Ureter (tissue), 1 donor: ENCODE data around the gene TDRD5. TPM values are rescaled to one million over a fixed set of nuclear protein-coding genes. Genes with fewer than 3 reads are reported as not detected.
"Not testable (repeated sequence)": the region's sequence is repeated elsewhere in the genome, so short reads cannot be mapped to it uniquely, and the experiment has no call there.

ENCODE experiments used
- DNase-seq: peaks from one replicate; pipeline ENCODE4 v3.0.0-alpha.2; 2020; ENCODE audit warnings: low spot score
- total RNA-seq: library from RNA; stranded (reverse); gene quantifications from one replicate; pipeline ENCODE4 v1.2.4, GENCODE V29; 2023
- donor health status: DM: yes; HTN: yes; CAD: no.

The TDRD5 gene
- total RNA-seq, 1 donor from 2014 or later: 1.0 TPM

GRCh38 chr1:179598631-179599030, 7.0 kb downstream of the TDRD5 start:
- DNase-seq: no peak

DNA sequence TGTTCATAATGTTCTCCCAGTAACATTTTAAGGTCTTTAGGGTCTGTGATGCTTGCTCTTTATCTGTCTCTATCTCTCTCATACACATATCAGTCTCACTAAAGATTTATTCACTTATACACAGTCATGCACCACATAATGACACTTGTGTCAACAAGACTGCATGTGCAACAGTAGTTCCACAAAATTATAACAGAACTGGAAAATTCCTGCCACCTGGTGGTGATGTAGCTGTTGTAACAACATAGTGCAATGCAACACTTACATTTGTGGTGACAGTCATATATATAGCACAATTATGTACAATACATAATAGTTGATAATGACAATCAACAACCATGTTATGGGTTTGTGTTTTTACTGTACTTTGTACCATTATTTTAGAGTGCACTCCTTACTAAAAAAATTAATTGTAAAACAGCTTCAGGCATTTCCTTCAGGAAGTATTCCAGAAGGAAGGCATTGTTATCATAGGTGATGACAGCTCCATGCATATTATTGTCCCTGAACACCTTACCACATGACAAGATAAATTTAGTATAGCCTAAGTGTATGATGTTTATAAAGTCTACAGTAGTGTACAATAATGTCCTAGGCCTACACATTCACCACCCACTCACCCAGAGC, 8.1 kb downstream of the TDRD5 start:
- no peak for DNase-seq

DNA sequence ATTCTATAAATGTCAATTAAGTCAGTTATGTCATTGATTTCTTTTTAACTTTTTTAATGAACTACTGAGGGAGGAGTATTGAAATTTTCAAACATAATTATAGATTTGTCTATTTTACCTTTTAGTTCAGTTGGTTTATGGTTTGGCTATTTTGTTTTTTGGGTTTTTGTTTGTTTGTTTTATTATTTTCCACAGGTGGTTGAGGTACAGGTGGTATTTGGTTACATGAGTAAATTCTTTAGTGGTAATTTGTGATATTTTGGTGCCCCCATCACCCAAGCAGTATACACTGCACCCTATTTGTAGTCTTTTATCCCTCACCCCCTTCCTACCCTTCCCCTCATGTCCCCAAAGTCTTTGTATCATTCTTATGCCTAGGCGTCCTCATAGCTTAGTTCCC, 9.5 kb downstream of the TDRD5 start:
- DNase-seq: no peak

DNA sequence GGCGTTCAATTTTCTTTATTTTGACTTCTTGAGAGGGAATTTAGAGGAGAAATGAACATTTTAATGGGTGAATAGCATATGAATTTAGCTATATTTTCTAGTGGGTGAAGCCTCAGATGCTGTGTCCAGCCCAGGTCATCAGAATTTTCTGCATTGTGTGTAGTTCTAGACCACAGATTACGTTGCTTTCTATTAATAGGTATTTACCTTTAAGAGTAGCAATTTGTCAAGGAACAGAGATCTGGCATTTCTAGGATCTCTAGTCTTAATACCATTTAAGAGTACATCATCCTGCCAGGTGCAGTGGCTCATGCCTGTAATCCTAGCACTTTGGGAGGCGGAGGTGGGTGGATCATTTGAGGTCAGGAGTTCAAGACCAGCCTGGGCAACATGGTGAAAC, 20.7 kb downstream of the TDRD5 start:
- DNase-seq: no peak

GRCh38 chr1:179630719-179631118, 39.1 kb downstream of the TDRD5 start:
- no peak for DNase-seq

- DNase-seq: no peak
These were observed 41.2 kb downstream of the TDRD5 start for GRCh38 chr1:179632868-179633267.

DNA sequence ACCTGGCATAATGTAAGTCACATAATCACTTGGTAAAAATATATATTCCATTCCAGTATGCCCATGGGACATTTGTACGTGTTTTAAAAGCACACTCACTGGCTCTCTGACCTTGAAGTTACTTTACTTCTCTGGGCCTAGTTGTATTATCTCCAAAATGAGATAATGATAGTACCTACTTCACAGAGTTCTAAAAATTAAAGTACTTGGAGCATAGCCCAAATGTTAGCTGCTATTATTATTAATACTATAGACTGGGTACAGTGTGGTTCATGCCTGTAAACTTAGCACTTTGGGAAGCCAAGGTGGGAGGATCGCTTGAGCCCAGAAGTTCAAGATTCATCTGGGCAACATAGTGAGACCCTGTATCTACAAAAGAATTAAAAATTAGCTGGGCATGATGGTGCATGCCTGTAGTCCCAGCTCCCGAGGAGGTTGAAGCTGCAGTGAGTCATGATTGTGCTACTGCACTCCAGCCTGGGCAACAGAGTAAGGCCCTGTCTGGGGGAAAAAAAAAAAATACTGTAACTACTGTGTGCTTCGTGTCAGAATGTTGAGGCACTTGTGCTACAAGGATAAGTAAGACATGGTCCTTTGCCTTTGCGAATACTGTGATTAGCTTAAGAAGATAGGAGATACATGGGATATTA, 45.7 kb downstream of the TDRD5 start:
- DNase-seq: no peak

GRCh38 chr1:179661018-179661417, 69.4 kb downstream of the TDRD5 start:
- DNase-seq: no peak

- no peak for DNase-seq
These were observed 72.2 kb downstream of the TDRD5 start for GRCh38 chr1:179663810-179664209.

DNA sequence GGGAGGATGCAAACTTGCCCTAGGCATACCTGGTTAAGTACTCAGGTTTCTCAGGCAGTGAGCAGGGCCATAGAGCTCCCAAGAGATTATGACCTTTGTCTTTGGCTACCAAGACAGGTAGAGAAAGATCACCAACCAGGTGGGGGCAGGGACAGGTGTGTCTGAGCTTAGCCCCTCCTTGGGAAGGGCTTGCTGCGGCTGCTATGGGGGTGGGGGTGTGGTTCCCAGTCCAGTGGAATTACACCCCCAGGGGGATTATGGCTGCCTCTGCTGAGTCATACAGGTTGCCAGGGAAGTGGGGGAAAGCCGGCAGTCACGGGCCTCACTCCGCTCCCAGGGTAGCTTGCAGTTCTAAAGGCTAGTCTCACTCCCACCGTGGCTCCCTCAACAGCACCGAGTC, 86.2 kb downstream of the TDRD5 start:
- DNase-seq: no peak

DNA sequence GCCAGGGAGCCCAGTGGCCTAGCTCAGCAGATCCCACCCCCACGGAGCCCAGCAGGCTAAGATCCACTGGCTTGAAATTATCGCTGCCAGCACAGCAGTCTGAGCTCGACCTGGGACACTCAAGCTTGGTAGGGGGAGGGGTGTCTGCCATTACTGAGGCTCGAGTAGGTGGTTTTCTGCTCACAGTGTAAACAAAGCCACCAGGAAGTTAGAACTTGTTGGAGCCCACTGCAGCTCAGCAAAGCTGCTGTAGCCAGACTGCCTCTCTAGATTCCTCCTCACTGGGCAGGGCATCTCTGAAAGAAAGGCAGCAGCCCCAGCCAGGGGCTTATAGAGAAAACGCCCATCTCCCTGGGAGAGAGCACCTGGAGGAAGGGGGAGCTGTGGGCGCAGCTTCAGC, 102.9 kb downstream of the TDRD5 start:
- not testable (repeated sequence) for DNase-seq

DNA sequence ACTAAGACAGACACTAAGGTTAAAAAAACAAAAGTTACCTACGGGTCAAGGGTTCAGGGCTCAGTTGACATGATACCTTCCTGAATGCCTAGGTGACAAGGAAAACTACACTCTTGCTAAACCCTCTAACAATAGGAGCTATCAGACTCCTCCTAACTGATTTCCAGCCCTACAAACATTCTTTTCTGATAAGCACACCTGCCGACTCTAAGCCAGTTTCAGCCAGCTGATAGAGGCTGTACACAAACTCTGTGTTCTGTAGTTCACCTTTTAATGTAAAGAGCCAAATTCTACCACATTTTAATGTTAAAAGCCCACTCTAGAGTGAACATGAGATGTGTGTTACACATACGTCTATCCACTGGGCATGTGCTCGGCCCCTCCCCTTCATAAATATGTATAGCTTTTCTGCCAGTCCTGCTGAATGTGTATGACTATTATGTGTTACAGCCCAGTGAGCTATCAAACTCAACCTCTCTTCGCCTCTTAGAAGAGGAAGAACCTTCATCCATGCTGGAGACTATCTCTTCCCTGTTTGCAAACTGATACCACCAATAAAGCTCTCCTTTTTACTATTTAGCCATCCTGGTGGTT, 111.4 kb downstream of the TDRD5 start:
- DNase-seq: no peak

DNA sequence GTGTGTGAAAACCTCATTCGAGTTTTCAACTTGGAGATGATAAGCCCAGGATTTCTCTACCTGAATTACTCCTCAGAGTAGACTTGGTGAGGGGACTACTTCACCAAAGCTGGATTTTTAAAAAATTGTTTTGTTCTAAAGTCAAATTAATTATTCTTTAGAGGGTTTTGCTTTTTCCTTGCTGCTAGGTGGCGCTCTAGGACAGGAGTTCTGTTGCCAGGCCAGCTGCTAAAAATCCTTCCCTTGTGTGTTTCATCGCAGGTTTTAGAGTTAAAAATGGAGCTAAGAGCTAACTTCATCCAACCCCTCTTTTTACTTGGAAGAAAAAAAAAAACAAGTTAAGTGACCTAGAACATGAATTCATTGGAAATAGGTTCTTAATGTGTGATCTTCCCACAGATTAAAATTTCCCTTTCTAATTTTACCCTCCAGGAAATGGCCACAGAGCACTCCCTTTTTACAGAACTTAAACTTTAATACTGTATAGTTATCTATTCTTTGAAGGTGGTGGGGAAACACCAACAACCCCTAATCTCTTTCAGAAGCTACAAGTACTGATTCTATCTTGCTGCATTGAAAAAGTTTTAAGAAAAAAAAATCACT, 114.8 kb downstream of the TDRD5 start:
- DNase-seq: peak; percentile 55

- no peak for DNase-seq
These were observed 115.8 kb downstream of the TDRD5 start for GRCh38 chr1:179707406-179707805.

GRCh38 chr1:179708434-179709195, 117.0 kb downstream of the TDRD5 start:
- DNase-seq: no peak

DNA sequence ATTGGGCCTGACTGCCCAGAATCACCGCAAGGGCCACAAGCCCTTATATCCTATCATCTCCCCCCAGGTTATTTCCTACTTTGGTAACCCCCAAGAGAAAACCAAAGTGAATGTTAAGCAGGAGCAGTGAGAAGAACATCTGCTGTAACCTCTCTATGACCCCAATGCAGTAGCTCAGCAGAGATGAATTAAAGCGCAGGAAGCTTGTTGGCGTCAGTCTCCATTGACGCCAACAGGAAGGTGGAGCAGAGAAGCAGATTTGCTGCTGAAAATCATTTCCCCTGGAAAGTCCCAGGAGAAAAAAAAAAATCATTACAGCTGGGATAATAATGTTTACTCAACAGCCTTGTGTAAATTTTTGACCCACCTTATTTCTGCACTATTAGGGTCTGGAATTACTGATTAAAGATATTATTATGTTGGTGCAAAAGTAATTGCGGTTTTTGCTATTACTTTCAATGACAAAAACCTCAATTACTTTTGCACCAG, 118.3 kb downstream of the TDRD5 start:
- DNase-seq: no peak

DNA sequence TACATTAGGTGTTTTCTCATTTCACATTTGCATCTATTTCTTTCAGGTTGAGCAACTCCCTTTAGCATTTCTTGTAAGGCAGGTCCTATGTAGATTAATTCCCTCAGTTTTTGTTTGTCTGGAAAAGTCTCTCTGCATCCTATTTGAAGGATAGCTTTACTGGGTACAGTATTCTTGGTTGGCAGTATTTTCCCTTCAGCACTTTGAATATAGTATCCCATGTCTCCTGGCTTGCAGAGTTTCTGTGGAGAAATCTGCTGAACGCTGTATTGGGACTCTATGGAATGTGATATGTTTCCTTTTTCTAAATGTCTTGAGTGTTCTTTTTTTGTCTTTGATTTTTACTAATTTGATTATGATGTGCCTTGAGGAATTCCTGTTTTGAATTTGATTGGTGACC, 122.5 kb downstream of the TDRD5 start:
- DNase-seq: no peak

GRCh38 chr1:179714623-179715022, 123.0 kb downstream of the TDRD5 start:
- no peak for DNase-seq

GRCh38 chr1:179719272-179719671, 127.6 kb downstream of the TDRD5 start:
- no peak for DNase-seq

- DNase-seq: no peak
These were observed 136.6 kb downstream of the TDRD5 start for GRCh38 chr1:179728271-179728670.

DNA sequence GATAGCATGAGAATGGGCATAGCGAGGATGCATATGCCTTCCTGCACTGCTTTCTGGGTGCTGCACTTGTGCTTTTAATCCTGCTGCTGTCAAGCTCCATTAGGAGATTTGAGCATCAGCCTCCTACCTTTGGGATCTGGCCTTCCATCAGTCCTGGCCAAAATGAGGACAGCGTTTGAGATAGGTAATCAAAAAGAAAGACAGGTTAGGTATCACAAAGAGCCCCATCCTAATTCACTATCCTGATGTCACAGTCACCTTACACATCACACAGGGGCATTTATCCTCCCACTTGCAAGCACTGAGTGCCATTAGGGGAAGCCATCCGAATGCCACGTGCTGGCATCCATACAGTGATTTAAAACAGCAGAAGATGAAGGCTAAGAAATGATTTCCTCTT, 138.2 kb downstream of the TDRD5 start:
- DNase-seq: no peak

DNA sequence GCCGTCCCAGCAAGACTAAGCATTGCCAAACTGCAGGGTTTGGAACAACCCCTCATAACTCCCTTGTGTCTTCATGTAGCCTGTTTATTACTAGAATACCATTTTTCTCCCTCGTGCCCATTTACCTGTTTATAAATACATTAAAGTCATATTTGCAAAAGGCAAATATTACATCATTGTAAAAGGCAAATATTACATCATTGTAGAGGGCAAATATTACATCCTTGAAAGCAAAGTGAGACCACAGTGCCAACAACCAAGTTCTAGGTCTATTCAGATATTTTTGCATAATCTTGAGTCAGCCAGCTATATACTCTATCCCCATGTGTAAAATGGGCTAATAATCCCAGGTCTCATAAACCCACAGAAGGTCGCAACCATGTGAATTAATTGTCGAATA, 140.0 kb downstream of the TDRD5 start:
- no peak for DNase-seq
